ENCODE data around the gene CANT1. TPM values are rescaled to one million over a fixed set of nuclear protein-coding genes. Genes with fewer than 3 reads are reported as not detected.

CANT1 gene
- total RNA-seq, 1 experiment from 2014 or later: 33.0 TPM

DNA sequence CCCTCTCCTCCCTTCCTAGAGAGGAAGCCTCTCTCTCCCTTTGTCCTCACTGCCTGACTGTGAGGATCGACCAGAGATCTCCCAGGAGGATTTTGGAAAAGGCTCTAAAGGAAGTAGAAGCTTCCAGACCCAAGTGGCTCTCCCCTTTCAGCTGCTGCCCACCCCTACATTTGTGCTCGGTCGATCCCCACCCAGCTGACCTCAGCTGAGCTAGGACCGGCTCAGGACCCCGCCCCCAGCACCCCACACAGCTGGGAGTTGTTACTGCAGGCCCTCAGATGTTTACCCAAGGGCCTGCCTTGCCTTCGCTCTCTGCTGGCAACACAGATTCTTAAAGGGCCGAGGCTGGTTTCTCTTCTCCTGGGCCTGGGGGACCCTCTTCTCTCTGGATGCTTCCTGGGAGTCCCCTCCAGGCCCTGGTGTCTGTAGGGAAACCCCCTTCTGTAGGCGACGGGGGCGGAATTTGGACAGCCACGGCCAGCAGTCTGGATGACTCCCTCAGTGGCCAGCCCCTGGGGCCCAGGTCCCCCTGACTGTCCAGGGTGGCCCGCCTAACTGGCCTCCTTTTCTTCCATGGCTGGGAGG, 57.5 kb downstream of the CANT1 start:
- Mint-ChIP-seq H3K27me3 (ENCODE audit: low read depth) (peaks cover 10% of the 10 kb centered on the region), H3K4me1 (peaks cover 2 to 33% of the 10 kb centered on the region in 2 experiments; a peak in 3 of 4 replicates), H3K9me3 (peaks cover 17 to 20% of the 10 kb centered on the region in 2 experiments), H3K27ac (no peak overlapping the region), H3K4me3 (no peak overlapping the region), H3K36me3 (ENCODE audit: insufficient read depth in 1 of 3, low read depth in 3 of 3) (peaks cover 4 to 17% (median 7%) of the 10 kb centered on the region in 3 experiments; a peak in 6 of 7 replicates)
- no CpG with 5 or more reads among the region's 12 CpGs for WGBS (ENCODE audit: extremely low coverage, insufficient read length, low lambda C conversion rate)
- Histone ChIP-seq H3K79me2 (ENCODE audit: insufficient read depth, low read length) (no peaks in the 10 kb centered on the region), H2BK20ac (ENCODE audit: low read depth, low read length, poor library complexity, severe bottlenecking) (no peak overlapping the region), H2BK15ac (ENCODE audit: low read depth, low read length) (no peak overlapping the region), H3K18ac (ENCODE audit: insufficient read length, low read depth, low read length) (no peak overlapping the region), H3K14ac (ENCODE audit: insufficient read depth, low read length) (no peak overlapping the region), H3K27me3 (ENCODE audit: insufficient read depth, low read length) (no peaks in the 10 kb centered on the region), H3K9ac (ENCODE audit: extremely low read depth, insufficient read length, low read length) (no peak overlapping the region), H3K4me2 (ENCODE audit: insufficient read depth, insufficient read length, low read length) (no peak overlapping the region), H3K27ac (ENCODE audit: insufficient read length, low read depth, low read length) (no peak overlapping the region), H2BK12ac (ENCODE audit: insufficient read length, low read depth, low read length) (no peak overlapping the region), H3K4ac (ENCODE audit: low read depth, low read length) (no peak overlapping the region), H3K9me3 (ENCODE audit: control insufficient read depth, low read depth, low read length) (peaks cover 10% of the 10 kb centered on the region), H2AK5ac (ENCODE audit: insufficient read length, low read length) (no peak overlapping the region), H2BK5ac (ENCODE audit: insufficient read length, low read length) (no peak overlapping the region), H4K20me1 (ENCODE audit: control insufficient read depth, insufficient read depth, insufficient read length) (no peaks in the 10 kb centered on the region), H3K4me1 (ENCODE audit: insufficient read depth, low read length) (no peaks in the 10 kb centered on the region), H4K8ac (replicated peaks; ENCODE audit: insufficient read length, low read depth, low read length) (no peak overlapping the region), H2BK120ac (ENCODE audit: low read depth, low read length, poor library complexity, severe bottlenecking) (no peak overlapping the region), H3K79me1 (ENCODE audit: insufficient read depth, low read depth, low read length, poor library complexity, severe bottlenecking) (no peaks in the 10 kb centered on the region), H4K5ac (ENCODE audit: insufficient read length, low read depth, low read length) (no peak overlapping the region), H3T11ph (ENCODE audit: low read length) (no peak overlapping the region), H4K91ac (ENCODE audit: insufficient read length, low read depth, low read length) (no peak overlapping the region), H3K23ac (ENCODE audit: insufficient read length, low read depth, low read length) (no peak overlapping the region), H3K23me2 (ENCODE audit: insufficient read length, low read depth, low read length, poor library complexity, severe bottlenecking) (no peaks in the 10 kb centered on the region), H2AFZ (ENCODE audit: low read length) (no peak overlapping the region), H3K56ac (ENCODE audit: insufficient read length, low read depth, low read length) (no peak overlapping the region)
- TF ChIP-seq, protein P1, sequence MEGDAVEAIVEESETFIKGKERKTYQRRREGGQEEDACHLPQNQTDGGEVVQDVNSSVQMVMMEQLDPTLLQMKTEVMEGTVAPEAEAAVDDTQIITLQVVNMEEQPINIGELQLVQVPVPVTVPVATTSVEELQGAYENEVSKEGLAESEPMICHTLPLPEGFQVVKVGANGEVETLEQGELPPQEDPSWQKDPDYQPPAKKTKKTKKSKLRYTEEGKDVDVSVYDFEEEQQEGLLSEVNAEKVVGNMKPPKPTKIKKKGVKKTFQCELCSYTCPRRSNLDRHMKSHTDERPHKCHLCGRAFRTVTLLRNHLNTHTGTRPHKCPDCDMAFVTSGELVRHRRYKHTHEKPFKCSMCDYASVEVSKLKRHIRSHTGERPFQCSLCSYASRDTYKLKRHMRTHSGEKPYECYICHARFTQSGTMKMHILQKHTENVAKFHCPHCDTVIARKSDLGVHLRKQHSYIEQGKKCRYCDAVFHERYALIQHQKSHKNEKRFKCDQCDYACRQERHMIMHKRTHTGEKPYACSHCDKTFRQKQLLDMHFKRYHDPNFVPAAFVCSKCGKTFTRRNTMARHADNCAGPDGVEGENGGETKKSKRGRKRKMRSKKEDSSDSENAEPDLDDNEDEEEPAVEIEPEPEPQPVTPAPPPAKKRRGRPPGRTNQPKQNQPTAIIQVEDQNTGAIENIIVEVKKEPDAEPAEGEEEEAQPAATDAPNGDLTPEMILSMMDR (conservative IDR thresholded peaks at IDR 0.05): no peak
- DNase-seq: no peak
